GM21515 (cell line): Measurements from ENCODE around the gene TNFSF9.

Experiments
- ATAC-seq: cut with Tn5 transposase; IDR thresholded peaks from one replicate; pipeline ENCODE4 v1.9.1; 2021; ENCODE audit not compliant: unreplicated experiment

TNFSF9 gene

GRCh38 chr19:6530386-6531162 is at the start of gene TNFSF9:
TSS of gene TNFSF9 (plus strand) at chr19:6531026. CDS start at chr19:6531037, 11 bp downstream.
- ATAC-seq = peak; percentile 33

DNA sequence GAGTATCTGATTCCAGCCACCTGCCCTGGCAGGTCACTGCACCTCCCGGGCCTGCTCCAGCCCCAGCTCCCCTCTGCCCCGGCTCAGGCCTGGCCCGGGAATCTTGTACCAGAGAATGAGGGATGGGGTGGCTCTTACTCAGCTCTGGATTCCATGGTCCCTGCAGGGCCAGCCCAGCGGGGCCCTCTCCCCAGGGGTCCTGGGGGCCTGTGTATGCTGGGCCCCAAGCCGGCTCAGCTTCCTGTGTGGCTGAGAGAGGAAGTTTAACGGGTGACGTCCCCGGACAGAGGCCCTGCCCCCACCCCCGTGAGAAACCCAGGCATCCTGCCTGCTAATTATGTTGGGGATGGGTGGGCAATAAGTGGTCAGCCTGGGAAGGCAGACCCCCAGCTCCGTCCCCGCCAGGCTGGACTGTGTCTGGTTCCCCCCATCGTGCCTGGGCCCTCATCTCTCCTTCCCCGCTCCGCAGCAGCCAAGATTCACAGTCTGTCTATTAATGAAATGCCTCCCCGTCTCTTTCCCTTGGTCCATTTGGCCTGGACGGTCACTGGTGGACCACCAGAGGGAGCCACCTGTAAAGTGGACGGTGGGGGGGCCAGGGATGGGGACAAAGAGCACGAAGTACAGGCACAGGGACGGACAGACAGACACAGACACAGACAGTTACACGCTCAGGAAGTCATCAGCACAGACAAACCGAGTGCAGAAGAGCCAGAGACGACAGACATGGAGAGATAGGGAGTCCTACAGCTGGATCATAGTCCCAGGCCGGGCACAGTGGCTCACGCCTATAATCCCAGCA is 49.1 kb upstream of the TNFSF9 start, which contains the start of gene DENND1C:
DENND1C (minus strand) TSS at position 247 of the 802 bp plus-strand sequence; CDS start at position 155, 92 bp downstream.
- no peak for ATAC-seq

DNA sequence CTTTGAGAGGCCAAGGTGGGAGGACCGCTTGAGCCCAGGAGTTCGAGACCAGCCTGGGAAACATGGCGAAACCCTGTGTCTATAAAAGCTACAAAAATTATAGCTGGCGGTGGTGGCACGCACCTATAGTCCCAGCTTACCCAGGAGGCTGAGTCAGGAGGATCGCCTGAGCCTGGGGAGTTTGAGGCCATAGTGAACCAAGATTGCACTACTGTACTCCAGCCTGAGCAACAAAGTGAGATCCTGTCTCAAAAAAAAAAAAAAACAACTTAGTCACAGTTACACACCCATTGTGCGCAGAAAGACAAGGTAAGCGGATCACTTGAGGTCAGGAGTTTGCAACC is 48.5 kb upstream of the TNFSF9 start:
- ATAC-seq = no peak

DNA sequence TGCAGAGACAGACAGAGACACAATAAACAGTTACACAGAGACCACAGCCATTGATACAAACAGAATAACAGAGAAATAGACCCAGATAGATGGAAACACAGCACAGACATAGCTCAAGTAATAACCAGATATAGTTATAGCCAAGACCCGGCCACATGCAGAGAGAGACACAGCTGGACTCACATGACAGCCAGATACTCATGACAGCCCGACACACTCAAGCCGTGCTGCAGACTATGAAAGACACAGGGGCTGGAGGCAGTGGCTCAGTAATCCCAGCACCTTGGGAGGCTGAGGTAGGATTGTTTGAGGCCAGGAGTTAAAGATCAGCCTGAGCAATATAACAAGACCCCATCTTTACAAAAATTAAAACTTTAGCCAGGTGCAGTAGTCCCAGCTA is 47.6 kb upstream of the TNFSF9 start:
- no peak for ATAC-seq

DNA sequence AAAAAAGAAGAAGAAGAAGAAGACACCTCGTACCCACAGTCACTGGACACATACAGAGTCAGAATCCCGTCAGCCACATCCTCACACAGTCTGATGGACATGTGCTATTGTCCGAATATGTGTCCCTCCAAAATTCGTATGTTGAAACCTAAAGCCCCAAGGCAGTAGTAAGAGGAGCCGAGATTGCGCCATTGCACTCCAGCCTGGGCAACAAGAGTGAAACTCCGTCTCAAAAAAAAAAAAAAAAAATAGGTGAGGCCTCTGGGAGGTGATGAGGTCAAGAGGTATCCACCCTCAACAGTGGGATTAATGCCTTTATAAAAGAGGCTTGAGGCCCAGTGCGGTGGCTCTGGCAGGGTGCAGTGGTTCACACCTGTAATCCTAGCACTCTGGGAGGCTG is 46.6 kb upstream of the TNFSF9 start:
- ATAC-seq = no peak

DNA sequence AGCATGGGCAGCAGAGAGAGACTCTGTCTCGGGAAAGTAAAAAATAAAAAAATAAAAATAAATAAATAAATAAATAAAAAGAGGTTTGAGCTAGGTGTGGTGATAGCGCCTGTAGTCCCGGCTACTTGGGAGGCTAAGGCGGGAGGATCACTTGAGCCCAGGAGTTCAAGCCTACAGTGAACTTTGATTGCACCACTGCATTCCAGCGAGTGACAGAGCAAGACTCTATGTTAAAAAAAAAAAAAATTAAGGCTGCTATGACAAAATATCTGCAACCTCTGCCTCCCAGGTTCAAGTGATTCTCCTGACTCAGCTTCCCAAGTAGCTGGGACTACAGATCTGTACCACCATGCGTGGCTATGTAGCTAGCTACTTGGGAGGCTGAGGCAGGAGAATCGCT is 46.0 kb upstream of the TNFSF9 start:
- no peak for ATAC-seq

GRCh38 chr19:6489278-6490061 is 41.4 kb upstream of the TNFSF9 start:
- ATAC-seq = peak; percentile 63

DNA sequence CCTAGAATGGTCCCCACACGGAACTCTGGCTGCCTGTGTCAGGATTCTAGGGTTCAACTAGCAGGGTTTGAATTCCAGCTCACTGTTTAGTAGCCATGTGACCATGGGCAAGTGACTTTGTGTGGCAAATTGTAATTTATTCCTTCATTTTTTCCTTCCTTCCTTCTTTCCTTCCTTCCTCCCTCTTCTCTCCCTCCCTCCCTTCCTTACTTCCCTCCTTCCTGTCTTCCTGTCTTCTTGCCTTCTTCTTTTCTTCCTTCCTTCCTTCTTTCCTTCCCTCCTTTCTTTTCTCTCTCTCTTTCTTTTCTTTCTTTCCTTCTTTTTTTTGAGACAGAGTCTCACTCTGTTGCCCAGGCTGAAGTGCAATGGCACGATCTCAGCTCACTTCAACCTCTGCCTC is 40.7 kb upstream of the TNFSF9 start:
- ATAC-seq = no peak

DNA sequence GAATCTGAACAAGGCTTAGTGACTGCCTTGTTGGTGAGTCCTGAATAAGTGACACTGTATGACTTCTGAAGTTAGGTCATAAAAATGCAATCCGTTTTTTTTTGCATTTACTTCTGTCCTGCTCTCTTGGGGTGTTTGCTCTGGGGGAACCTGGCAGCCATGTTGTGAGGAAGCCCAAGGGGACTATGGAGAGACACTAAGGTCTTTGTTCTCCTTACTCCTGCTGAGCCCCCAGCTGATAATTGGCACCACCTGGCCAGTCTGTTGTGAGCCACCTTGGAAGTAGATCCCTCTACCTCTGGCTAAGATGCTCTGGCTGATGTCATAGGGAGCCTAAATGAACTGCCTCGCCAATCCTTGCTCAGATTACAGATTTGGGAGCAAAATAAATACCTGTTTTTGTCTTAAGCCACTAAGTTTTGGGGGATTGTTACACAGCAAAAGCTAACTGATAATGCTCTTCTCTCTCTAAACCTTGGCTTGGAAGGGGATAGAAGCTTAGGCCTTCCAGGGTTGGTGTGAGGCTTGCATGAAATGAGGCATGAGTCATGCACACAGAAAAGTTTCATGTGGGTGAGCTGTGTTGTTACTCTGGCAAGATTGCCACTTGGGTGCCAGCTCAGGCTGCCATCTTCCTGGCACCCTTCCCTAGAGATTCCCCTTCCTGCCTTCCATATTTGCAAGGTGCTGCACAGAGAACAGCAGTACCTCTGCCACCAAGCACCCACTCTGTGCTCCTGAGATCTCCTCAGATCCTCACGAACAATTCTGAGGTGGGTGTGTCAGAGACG is 38.8 kb upstream of the TNFSF9 start:
- ATAC-seq = no peak

- ATAC-seq = no peak
Measured at GRCh38 chr19:6494438-6495036, 36.3 kb upstream of the TNFSF9 start.

GRCh38 chr19:6495947-6496346 is 34.9 kb upstream of the TNFSF9 start:
- no peak for ATAC-seq

DNA sequence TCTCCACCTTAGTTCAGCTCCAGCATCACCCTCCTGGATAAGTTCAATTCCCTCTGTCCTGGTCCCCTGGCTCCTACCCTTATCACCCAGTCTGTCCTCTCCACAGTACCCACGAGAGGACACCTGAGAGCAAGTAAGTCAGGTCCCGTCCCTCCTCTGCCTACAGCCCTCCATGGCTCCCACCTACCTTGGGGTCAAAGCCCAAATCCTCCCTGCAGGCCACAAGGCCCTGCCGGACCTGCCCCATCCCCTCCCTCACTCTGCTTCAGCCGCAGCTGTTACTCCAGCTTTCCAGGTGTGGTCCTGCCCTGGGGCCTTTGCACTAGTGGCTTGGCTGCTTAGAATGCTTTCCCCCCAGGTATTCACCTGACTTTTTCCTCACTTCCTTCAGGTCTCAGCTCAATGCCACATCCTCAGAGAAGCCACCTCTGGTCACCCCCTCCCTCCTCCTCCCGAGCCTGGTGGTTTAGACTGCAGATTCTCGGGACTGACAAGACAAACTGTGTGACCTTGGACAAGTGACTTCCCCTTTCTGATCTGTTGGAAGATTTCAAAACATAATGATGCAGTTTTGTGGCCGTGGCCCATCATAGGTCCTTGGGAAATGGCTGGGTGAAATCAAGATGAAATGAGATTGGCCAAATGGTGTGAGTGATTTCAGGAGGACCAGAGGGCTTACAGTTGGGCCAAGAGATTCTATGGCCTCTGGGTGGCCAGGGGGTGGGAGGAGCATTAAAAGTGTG is 32.4 kb upstream of the TNFSF9 start:
- ATAC-seq = no peak

GRCh38 chr19:6499052-6499790 is 31.6 kb upstream of the TNFSF9 start:
- ATAC-seq = no peak

DNA sequence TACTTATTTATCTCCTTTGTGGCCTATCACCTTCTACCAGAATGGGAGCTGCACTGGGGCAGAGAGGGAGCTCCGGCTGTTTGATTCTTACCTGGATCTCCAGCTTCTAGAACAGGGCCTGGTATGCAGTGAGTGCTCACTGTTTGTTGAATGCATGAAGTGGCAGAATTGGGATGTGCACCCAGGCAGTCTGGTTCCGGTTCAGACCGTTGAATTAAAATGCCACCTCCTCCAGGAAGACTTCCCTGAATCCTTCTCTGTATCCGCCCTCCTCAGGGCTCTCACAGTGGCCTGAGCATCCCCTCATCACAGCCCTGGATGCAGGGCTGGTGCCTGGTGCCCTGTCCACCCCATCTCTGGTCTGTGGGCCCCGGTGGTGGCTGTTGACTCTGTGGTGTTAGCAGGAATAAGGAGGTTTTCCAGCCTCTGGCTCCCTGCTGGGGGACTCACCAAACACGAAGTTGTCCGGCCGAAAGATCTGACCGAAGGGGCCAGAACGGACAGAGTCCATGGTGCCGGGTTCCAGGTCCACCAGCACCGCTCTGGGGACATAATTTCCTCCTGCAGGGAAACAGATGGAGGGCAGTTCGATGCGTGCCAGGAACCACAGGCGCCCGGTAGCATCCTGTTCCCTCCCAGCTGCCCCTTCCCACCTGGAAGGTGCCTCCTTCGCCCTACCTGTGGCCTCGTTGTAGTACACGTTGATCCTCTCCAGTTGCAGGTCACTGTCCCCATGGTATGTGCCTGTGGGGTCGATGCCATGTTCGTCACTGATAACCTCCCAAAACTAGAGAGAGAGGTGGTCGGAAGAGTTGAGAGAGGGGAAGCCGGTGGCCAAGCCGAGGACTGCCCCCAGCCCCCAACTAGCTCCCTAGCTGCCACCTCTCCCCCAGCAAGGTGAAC is 29.7 kb upstream of the TNFSF9 start:
- no peak for ATAC-seq

DNA sequence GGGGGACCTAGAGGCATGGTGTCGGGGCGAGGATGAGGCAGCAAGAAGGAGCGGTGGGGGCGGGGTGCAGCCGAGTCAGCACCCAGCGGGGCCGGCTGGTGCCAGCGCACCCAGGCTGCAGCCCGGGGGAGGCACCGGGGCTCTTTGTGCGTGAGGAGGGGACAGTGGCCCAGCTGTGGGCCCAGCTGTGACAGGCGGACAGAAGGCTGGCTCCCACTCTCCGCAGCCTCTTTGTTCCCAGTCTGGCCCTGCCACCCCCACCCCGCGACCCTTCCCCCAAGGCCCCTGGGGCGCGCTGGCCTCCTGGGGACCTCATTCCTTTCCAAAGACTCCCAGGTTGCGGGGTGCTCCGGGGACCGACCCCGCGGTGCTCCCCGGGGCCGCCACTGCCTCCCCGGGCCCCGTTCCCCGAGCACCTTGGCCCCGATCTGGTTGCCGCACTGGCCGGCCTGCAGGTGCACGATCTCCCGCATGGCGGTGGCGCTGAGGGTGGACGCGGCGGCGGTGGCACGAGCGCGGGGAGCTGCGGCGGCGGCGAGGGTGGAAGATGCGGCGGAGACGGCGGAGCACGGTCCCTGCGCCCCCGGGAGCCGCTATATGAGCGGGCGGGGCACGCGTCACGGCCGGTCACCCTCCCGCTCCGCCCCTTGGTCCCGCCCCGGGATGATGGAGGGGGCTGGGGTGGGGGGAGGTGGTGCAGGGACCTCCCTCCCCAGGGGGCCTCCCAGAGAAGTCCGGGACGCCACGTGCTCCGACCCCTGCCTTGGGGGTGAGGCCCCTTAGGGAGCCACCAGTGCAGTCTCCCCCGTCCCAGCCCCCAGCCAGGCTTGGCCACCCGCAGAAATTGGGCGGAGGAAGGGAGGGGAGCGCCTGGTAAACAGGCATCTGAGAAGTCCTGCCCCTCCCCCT is 28.8 kb upstream of the TNFSF9 start, which contains the start of gene TUBB4A:
TUBB4A (minus strand) TSS at position 570 of the 909 bp plus-strand sequence; CDS start at position 473, 97 bp downstream.
- no peak for ATAC-seq

DNA sequence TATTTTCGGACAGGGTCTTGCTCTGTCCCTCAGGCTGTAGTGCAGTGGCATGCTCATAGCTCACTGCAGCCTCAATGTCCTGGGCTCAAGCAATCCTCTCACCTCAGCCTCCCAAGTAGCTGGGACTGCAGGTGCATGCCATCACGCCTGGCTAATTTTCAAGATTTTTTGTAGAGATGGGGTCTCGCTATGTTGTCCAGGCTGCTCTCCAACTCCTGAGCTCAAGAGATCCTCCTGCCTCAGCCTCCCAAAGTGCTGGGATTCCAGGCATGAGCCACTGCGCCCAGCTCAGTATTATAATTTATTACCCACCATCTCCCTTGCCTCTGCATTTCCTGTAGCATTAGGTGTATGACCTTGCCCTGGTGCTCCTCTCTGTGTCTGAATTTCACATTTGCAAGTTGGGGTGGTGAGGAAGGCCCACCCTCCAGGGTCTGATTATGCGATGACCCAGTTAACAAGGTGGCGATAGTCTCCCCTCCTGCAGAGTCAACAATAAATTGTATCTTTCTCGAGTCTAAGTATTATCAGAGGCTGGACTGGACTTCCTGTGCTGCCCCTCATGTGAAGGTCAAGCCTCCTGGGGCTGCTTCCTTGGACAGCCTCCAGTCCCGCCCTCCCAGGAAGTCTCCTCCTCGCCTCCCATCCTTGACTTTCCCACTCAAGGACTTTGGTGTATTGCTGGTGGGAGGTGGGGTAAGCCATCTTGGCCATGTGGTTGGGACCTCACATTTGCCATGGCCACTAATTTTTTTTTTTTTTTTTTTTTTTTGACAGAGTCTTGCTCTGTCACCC is 27.2 kb upstream of the TNFSF9 start:
- no peak for ATAC-seq
